Measurements from ENCODE around the gene IMMP2L. TPM values are rescaled to one million over a fixed set of nuclear protein-coding genes. Genes with fewer than 3 reads are reported as not detected.

Gene IMMP2L
- total RNA-seq, 2 experiments from 2014 or later: 8.9 to 18.7 TPM

GRCh38 chr7:111229181-111229740, 333.0 kb downstream of the IMMP2L start:
- CTCF ChIA-PET: no interaction called here
- ATAC-seq (ENCODE audit: poor library complexity): no peak
- H3K9me3 Mint-ChIP-seq: no peaks in the 10 kb centered on the region

GRCh38 chr7:111228437-111228836, 333.9 kb downstream of the IMMP2L start:
- Histone ChIP-seq H3K4me1 (ENCODE audit: insufficient read depth, low read length) (no peaks in the 10 kb centered on the region), H3K27me3 (ENCODE audit: control insufficient read depth in 1 of 2, insufficient read depth in 2 of 2, low read length in 2 of 2) (no peaks in the 10 kb centered on the region), H3K9me3 (ENCODE audit: control insufficient read depth in 1 of 2, insufficient read depth in 1 of 2, low read length in 2 of 2) (no peaks in the 10 kb centered on the region), H3K4me3 (ENCODE audit: low read length) (no peak overlapping the region), H3K27ac (ENCODE audit: low read depth in 1 of 2, low read length in 2 of 2) (no peak overlapping the region), H3K36me3 (ENCODE audit: insufficient read depth, low read length) (no peaks in the 10 kb centered on the region)
- ATAC-seq (ENCODE audit: poor library complexity): no peak
- intact Hi-C loops (cut with DNase I, micrococcal nuclease): no loop called here
- H3K36me3 Mint-ChIP-seq (ENCODE audit: low read depth): no peaks in the 10 kb centered on the region
- no peak for TF ChIP-seq CTCF (IDR thresholded peaks at IDR 0.05)
- ChIA-PET CTCF (no interaction called here), POLR2A (no interaction called here)
- no peaks in the 10 kb centered on the region for H3K4me1 Mint-ChIP-seq (ENCODE audit: low read depth)
- H3K4me3 Mint-ChIP-seq: no peak overlapping the region
- no peaks in the 10 kb centered on the region for H3K9me3 Mint-ChIP-seq
- no peak overlapping the region for H3K27ac Mint-ChIP-seq
- no peak for DNase-seq
- no peaks in the 10 kb centered on the region for H3K27me3 Mint-ChIP-seq

More at GRCh38 chr7:111229181-111229740, 333.0 kb downstream of the IMMP2L start:
- Histone ChIP-seq H3K9me3 (ENCODE audit: control insufficient read depth in 1 of 2, insufficient read depth in 1 of 2, low read length in 2 of 2) (no peaks in the 10 kb centered on the region), H3K4me1 (ENCODE audit: insufficient read depth, low read length) (no peaks in the 10 kb centered on the region), H3K27ac (ENCODE audit: low read depth in 1 of 2, low read length in 2 of 2) (no peak overlapping the region), H3K4me3 (ENCODE audit: low read length) (no peak overlapping the region), H3K36me3 (ENCODE audit: insufficient read depth, low read length) (no peaks in the 10 kb centered on the region), H3K27me3 (ENCODE audit: control insufficient read depth in 1 of 2, insufficient read depth in 2 of 2, low read length in 2 of 2) (no peaks in the 10 kb centered on the region)
- no peak for DNase-seq
- Mint-ChIP-seq H3K27me3 (no peaks in the 10 kb centered on the region), H3K36me3 (ENCODE audit: low read depth) (no peaks in the 10 kb centered on the region), H3K4me3 (no peak overlapping the region), H3K4me1 (ENCODE audit: low read depth) (no peaks in the 10 kb centered on the region), H3K27ac (no peak overlapping the region)
- no peak for TF ChIP-seq CTCF (IDR thresholded peaks at IDR 0.05)
- intact Hi-C loops (cut with DNase I, micrococcal nuclease): no loop called here
- POLR2A ChIA-PET: no interaction called here

- Mint-ChIP-seq H3K4me1 (ENCODE audit: low read depth) (no peaks in the 10 kb centered on the region), H3K27me3 (no peaks in the 10 kb centered on the region), H3K27ac (no peak overlapping the region), H3K4me3 (no peak overlapping the region), H3K36me3 (ENCODE audit: low read depth) (no peaks in the 10 kb centered on the region), H3K9me3 (no peaks in the 10 kb centered on the region)
- no peaks in the 10 kb centered on the region for H3K4me1 ChIP-seq (ENCODE audit: insufficient read depth, low read length)
- ChIA-PET CTCF (no interaction called here), POLR2A (no interaction called here)
- H3K9me3 ChIP-seq (ENCODE audit: control insufficient read depth in 1 of 2, insufficient read depth in 1 of 2, low read length in 2 of 2): no peaks in the 10 kb centered on the region
- H3K36me3 ChIP-seq (ENCODE audit: insufficient read depth, low read length): no peaks in the 10 kb centered on the region
- DNase-seq (no peak), ATAC-seq (ENCODE audit: poor library complexity) (no peak)
- no peak overlapping the region for H3K27ac ChIP-seq (ENCODE audit: low read depth in 1 of 2, low read length in 2 of 2)
- H3K4me3 ChIP-seq (ENCODE audit: low read length): no peak overlapping the region
- intact Hi-C loops (cut with DNase I, micrococcal nuclease): no loop called here
- no peaks in the 10 kb centered on the region for H3K27me3 ChIP-seq (ENCODE audit: control insufficient read depth in 1 of 2, insufficient read depth in 2 of 2, low read length in 2 of 2)
- no peak for TF ChIP-seq CTCF (IDR thresholded peaks at IDR 0.05)
Measured at GRCh38 chr7:111226800-111227199, 335.5 kb downstream of the IMMP2L start.
